Astrocyte of the spinal cord (primary cell): Measurements from ENCODE around the gene PPP4R3A.
"Not testable (repeated sequence)": the region's sequence is repeated elsewhere in the genome, so short reads cannot be mapped to it uniquely, and the experiment has no call there.

Source experiments
- DNase-seq: peaks from one replicate; pipeline ENCODE4 v3.0.0; 2011; ENCODE audit warnings: low read depth, low spot score
- H3K4me3 ChIP-seq: 2 replicates; pipeline ENCODE4 v1.5.1; 2011; ENCODE audit warnings: low read depth, mild to moderate bottlenecking, low read length, moderate library complexity
- CTCF ChIP-seq: IDR thresholded peaks from 2 replicates; pipeline ENCODE4 v1.5.1; 2012; ENCODE audit warnings: low read depth, mild to moderate bottlenecking, low read length, inconsistent platforms
- in situ Hi-C: cut with HindIII; loops from 2 replicates; pipeline ENCODE4 v1.10.0; 2017; ENCODE audit warnings: low sequenced_read_pairs

Gene PPP4R3A

GRCh38 chr14:91506226-91506625 lies 3.9 kb downstream of the PPP4R3A start:
- in situ Hi-C loops: no loop called here
- no peak overlapping the region for H3K4me3 ChIP-seq
- DNase-seq: no peak
- no peak for TF ChIP-seq CTCF

- in situ Hi-C loops: no loop called here
- no peak for DNase-seq
- no peak overlapping the region for H3K4me3 ChIP-seq
- no peak for TF ChIP-seq CTCF
Measured at GRCh38 chr14:91503000-91503504, 7.1 kb downstream of the PPP4R3A start.

GRCh38 chr14:91501951-91502930 lies 7.9 kb downstream of the PPP4R3A start:
- TF ChIP-seq CTCF: no peak
- in situ Hi-C loops: no loop called here
- H3K4me3 ChIP-seq: no peak overlapping the region
- DNase-seq: no peak

- no peak for TF ChIP-seq CTCF
- no peak for DNase-seq
- no peak overlapping the region for H3K4me3 ChIP-seq
- in situ Hi-C loops: no loop called here
Measured at GRCh38 chr14:91501348-91501747, 8.8 kb downstream of the PPP4R3A start.

- H3K4me3 ChIP-seq: no peak overlapping the region
- TF ChIP-seq CTCF: no peak
- no peak for DNase-seq
- in situ Hi-C loops: no loop called here
Measured at GRCh38 chr14:91496790-91497189, 13.3 kb downstream of the PPP4R3A start.

- in situ Hi-C loops, H3K4me3 ChIP-seq, DNase-seq: not testable (repeated sequence)
Measured at GRCh38 chr14:91494392-91495065, 15.6 kb downstream of the PPP4R3A start.

- H3K4me3 ChIP-seq: no peak overlapping the region
- DNase-seq: no peak
- in situ Hi-C loops: no loop called here
- TF ChIP-seq CTCF: no peak
Measured at GRCh38 chr14:91493169-91493568, 16.9 kb downstream of the PPP4R3A start.
